ENCODE measurements around the gene SERPINB1. TPM values are rescaled to one million over a fixed set of nuclear protein-coding genes. Genes with fewer than 3 reads are reported as not detected.

SERPINB1 gene
- total RNA-seq, 4 donors from 2014 or later: 24.8 to 79.0 (median 45.4) TPM

GRCh38 chr6:2844008-2844407, 2.3 kb upstream of the SERPINB1 start:
- no peaks in the 10 kb centered on the region for H3K27me3 ChIP-seq
- H3K4me1 ChIP-seq: peaks cover 4 to 61% (median 19%) of the 10 kb centered on the region in 3 donors
- H3K4me3 ChIP-seq: no peak overlapping the region
- H3K36me3 ChIP-seq: peaks cover 0 to 11% of the 10 kb centered on the region in 2 donors
- no peak overlapping the region for H3K27ac ChIP-seq
- no peak for ATAC-seq
- TF ChIP-seq EP300 (IDR thresholded peaks at IDR 0.05) (no peak), POLR2A (IDR thresholded peaks at IDR 0.05) (no peak), CTCF (IDR thresholded peaks at IDR 0.05) (no peak), POLR2AphosphoS5 (IDR thresholded peaks at IDR 0.05) (no peak)
- no peaks in the 10 kb centered on the region for H3K9me3 ChIP-seq

- TF ChIP-seq POLR2A (IDR thresholded peaks at IDR 0.05) (no peak), CTCF (IDR thresholded peaks at IDR 0.05) (no peak), POLR2AphosphoS5 (IDR thresholded peaks at IDR 0.05) (no peak), EP300 (IDR thresholded peaks at IDR 0.05) (no peak)
- H3K4me1 ChIP-seq: peaks cover 4 to 69% (median 19%) of the 10 kb centered on the region in 3 donors
- no CpG with 5 or more reads among the region's 2 CpGs for WGBS, 2 donors (ENCODE audit: low coverage in 1 of 2)
- H3K4me3 ChIP-seq: no peak overlapping the region
- ATAC-seq: no peak
- peaks cover 0 to 15% of the 10 kb centered on the region in 2 donors for H3K36me3 ChIP-seq
- H3K27me3 ChIP-seq: no peaks in the 10 kb centered on the region
- H3K27ac ChIP-seq: peak overlapping the region in 3 of 4 donors; percentile 97 to 99 (median 98)
- no peaks in the 10 kb centered on the region for H3K9me3 ChIP-seq
Observed at GRCh38 chr6:2843138-2843740, 1.6 kb upstream of the SERPINB1 start.

GRCh38 chr6:2842139-2842552, 483 bp upstream of the SERPINB1 start:
- 70 to 83% methylated on average over 1 to 2 of the region's 2 CpGs for WGBS, 2 donors (ENCODE audit: low coverage in 1 of 2)
- Histone ChIP-seq H3K27ac (peak overlapping the region; percentile 95 to 99 (median 98)), H3K27me3 (no peaks in the 10 kb centered on the region), H3K4me3 (peak overlapping the region; percentile 66 to 79), H3K36me3 (peaks cover 0 to 26% of the 10 kb centered on the region in 2 donors), H3K9me3 (no peaks in the 10 kb centered on the region), H3K4me1 (peaks cover 4 to 68% (median 19%) of the 10 kb centered on the region in 3 donors)
- TF ChIP-seq POLR2A (IDR thresholded peaks at IDR 0.05) (no peak), EP300 (IDR thresholded peaks at IDR 0.05) (no peak), CTCF (IDR thresholded peaks at IDR 0.05) (no peak), POLR2AphosphoS5 (IDR thresholded peaks at IDR 0.05) (no peak)
- ATAC-seq: no peak

- WGBS, 2 donors (ENCODE audit: low coverage in 1 of 2): 50% methylated on average over 2 of the region's 3 CpGs; no CpG with 5 or more reads in 1 of the 2 donors
- H3K9me3 ChIP-seq: no peaks in the 10 kb centered on the region
- H3K27me3 ChIP-seq: no peaks in the 10 kb centered on the region
- no peak for ATAC-seq
- no peak for TF ChIP-seq EP300 (IDR thresholded peaks at IDR 0.05)
- TF ChIP-seq POLR2AphosphoS5 (IDR thresholded peaks at IDR 0.05): no peak
- no peak for TF ChIP-seq POLR2A (IDR thresholded peaks at IDR 0.05)
- no peak for TF ChIP-seq CTCF (IDR thresholded peaks at IDR 0.05)
- peak overlapping the region; percentile 66 to 79 for H3K4me3 ChIP-seq
- H3K27ac ChIP-seq: peak overlapping the region; percentile 95 to 99 (median 98)
- peaks cover 0 to 40% of the 10 kb centered on the region in 2 donors for H3K36me3 ChIP-seq
- H3K4me1 ChIP-seq: peaks cover 4 to 54% (median 19%) of the 10 kb centered on the region in 3 donors
Observed at GRCh38 chr6:2840749-2841061, 958 bp downstream of the SERPINB1 start.

All from gastroesophageal sphincter (tissue), 4 donors.